Measurements from ENCODE around the gene PCK2.

- no peak for TF ChIP-seq CTCF (conservative IDR thresholded peaks at IDR 0.05; ENCODE audit: low read depth, low read length)
- no peak for TF ChIP-seq EZH2 (IDR thresholded peaks at IDR 0.05; ENCODE audit: borderline replicate concordance, low read depth, low read length, poor library complexity, severe bottlenecking)
Measured at GRCh38 chr14:24071836-24072430, 22.2 kb upstream of the PCK2 start.

Data from A673 (cell line).